Hippocampal formation (tissue), 2 donors: ENCODE results near the gene PGPEP1.
"Not testable (repeated sequence)": the region's sequence is repeated elsewhere in the genome, so short reads cannot be mapped to it uniquely, and the experiment has no call there.

Experiments
- DNase-seq, 2 donors: peaks; one replicate each; lab custom pipeline; 2025; lab: John Stamatoyannopoulos, UW

PGPEP1 gene

DNA sequence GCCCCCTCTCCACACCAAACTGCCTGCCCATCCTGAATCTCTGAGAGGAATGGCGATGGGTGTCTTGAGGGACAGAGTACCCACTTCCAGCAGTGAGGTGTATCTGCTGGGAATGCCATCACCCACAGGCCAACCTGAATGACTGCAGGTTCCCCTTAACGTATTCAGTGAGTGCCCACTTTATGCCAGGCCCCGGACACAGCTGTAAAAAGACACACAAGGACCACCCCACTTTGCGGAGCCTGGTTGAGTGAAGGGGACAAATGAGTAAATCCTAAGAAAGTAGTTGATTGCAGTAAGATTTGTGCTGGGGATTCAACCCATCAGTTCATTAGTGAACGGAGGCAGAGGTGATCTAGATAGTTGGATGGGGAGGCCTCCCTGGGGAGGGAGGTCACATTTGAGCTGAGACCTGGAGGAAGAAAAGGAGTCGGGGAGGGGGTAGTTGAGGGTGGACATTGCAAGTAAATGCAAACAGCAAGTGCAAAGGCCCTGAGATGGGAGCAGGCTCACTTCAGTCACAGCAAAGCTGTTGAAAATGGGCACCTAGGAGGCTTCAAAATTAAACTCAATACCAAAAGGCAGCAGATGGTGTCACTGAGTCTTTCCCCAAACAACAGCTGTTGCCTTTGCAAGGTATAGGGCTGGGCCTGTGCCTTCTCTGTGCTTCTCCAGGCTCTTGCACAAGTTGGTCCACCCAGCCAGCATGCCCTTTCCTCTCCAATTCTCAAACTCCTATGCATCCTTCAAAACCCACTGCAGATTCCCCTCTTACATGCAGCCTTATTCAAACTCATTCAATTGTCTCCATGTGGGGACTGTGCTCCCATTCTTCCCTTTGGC lies 49.9 kb downstream of the PGPEP1 start:
- DNase-seq, result no peak

DNA sequence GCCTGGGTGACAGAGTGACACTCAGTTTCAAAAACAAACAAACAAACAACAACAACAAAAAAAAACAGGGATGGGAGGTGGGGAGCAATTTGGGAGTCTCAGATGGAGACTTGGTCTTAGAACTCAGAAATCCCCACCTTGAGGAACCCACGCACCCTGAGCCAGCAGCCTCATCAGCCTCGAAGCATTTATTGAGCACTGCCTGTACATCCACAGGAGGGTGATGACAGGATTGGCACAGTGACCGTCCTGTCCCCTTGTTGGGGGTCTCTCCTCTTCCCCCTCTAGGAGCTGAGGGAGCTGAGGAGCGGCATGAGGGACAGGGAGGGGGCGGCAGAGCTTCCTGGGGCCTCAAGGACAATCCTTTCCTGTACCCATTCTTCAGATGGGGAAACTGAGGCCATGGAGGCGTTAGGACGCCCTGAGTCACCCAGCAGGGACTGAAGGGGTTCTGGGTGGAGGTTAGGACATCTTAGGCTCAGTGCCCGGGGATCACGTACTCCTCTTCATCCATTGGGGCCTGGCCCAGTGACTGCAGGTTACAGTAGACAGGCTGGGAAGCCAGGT lies 51.2 kb downstream of the PGPEP1 start:
- DNase-seq, result no peak

DNA sequence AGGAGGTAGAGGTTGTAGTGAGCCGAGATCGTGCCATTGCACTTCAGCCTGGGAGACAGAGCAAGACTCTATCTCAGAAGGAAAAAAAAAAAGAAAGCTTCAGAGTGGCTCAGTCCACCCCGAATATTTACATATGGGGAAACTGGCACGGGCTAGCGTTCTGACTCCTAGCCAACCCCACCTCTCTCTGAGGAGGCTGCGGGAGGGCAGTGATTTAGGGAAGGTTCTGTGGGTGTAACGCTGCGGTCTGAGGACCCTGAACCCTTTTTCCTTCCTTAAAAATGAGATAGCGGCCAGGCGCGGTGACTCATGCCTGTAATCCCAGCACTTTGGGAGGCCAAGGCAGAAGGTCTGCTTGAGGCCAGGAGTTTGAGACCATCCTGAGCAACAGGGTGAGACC lies 52.0 kb downstream of the PGPEP1 start:
- no peak for DNase-seq

DNA sequence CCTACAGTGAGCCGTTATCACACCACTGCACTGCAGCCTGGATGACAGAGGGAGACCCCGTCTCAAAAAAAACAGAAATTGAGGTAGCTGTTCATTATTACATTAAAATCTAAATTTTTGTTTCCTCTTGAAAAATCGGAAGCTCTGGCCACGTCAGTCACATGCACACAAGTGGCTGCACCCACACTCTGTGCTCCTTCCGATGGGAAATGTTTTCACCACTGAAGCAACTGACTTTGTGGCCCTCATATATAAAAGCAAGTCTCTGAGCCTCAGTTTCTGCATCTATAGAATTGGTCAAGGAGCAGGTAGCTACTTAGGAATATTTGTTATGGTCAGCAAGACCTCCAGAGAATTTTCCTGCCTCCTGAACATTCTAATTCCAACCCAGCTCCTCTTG lies 52.5 kb downstream of the PGPEP1 start:
- DNase-seq, result no peak

DNA sequence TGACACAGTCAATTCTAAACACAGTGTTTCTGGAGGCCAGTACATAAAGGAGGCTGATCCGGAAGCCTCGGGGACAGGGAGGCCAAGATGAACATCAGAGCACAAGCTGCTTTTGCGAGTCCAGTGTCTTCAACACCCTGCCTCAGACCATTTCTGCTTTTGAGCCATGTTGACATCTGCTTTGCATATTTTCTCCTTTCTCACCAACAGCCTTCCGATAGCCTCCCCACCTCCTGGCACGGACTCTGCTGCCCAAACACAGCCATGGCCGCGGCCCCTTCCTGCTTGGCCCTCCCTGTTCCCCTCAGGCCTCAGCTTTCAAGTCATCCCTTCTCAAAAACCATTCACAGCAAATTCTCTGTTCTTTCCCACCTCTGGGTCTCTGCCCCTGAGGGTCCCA lies 53.4 kb downstream of the PGPEP1 start:
- DNase-seq, result peak in 1 of 2 donors; percentile 28

DNA sequence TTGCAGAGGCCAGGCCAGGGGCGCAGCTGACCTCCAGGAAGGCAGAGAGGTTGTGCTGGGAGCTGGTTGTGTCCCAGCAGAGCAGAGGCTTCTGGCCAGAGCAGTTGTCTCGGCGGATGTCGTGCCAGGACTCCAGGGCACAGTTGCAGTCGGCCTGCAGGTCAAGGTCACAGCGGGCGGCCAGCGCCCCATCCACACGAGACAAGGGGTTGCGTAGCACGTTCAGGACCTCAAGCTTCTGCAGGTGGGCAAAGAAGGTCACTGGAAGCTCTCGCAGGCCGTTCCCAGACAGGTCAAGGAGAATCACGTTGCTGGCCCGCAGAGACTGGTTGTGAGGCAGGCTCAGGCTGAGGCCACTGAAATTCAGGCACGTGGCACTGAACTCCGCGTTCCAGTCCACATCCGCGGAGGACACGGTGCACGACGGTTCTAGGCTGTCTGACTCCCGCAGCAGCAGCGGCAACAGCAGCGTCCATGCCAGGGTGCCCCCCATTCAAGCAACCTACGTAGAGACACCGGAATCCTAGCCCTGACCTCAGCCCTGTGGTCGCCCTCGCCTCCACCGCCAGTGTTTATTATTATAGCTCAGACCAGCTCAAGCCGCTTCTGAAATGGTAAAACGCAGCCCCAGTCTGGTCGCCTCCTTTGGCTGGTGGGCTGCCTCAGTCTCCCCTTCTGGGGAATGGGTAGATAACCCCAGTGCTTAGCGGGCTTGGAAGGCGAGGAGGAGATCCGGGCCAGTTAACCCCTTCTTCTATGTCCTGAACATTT lies 56.3 kb downstream of the PGPEP1 start:
- no peak for DNase-seq

DNA sequence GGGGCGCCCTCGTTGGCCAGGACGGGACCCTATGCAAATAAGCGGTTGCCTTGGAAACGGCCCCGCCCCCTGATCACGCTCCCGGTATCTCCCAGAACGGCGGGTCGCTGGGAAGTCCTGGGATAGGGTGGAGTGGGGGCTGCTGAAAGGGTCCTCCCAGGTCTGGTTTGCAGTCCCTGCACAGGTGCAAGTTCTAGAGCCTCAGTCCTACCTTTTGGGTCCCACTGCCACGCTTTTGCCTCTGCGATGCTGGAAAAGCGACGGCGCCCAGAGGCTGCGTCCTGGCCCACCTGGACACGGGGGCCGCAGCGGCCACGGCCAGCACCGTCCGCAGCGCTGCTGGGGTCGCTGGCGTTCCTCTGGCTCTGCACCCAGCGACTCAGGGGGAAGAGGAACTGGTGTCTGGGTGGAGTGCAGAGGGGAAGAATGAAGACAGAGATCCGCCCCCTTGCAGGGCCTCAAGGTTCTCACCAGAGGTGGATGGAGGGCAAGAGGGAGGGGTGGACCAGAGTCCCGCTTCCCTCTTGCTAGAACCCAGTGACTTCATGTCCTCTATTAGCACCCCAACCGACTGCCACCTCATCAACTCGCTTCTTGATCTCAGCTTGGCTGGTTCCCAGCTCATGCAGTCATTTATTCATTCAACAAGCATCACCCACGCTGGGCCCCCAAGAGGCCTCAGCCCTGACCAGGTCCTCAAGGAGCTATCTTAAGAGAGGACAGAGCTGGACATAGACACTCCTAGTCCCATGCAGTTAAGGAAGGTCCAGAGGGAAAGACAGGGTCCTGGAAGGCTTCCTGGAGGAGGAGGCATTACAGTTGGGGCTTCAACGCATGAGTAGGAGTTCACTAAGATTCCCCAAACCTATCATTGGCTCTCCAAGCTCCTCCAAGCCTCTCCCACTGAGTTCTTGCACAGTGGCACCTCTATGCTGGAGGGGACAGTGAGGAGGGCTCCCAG lies 57.1 kb downstream of the PGPEP1 start, which contains the start of gene LRRC25:
LRRC25 (minus strand) TSS at position 381 of the 961 bp plus-strand sequence. CDS start 659 bp downstream, outside the sequence.
- no peak for DNase-seq

DNA sequence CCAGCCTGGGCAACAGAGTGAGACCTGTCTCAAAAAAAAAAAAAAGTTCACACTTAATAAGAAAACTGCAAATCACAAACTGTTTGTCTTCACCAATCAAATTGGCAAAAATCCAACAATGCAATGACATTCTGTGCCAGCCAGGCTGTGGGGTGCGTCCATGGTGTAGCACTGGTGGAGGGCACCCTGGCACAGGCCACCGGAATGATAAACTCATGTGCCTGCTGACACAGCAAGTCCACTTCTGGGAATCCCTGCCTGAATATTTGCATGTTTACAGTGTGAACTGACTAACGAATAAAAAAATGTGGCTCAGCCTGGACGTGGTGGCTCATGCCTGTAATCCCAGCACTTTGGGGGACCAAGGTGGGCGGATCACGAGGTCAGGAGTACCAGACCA lies 58.6 kb downstream of the PGPEP1 start:
- DNase-seq, result no peak

DNA sequence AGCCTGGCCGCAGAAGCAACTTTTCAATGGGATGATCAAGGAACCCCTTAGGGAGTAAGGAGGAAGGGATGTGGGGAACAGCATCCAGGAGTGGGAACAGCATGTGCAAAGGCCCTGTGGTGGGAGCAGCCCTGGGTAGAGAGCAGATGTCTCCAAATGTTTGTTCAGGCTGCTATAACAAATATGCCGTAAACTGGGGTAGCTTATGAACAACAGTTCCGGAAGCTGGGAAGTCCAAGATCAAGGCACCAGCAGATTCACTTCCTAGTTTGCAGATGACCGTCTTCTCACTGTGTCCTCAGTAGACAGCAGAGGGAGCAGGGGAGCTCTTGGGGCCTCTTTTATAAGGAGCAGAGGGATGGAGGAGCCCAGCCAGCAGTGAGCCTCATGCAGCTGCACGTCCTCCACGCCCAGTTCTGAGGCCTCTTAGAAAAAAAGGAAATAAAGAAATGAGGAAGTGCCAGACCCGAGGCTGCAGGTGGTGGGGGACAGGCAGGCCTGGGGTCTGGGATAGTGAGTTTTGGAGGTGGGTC lies 61.2 kb downstream of the PGPEP1 start:
- DNase-seq, result peak; percentile 29 to 37

DNA sequence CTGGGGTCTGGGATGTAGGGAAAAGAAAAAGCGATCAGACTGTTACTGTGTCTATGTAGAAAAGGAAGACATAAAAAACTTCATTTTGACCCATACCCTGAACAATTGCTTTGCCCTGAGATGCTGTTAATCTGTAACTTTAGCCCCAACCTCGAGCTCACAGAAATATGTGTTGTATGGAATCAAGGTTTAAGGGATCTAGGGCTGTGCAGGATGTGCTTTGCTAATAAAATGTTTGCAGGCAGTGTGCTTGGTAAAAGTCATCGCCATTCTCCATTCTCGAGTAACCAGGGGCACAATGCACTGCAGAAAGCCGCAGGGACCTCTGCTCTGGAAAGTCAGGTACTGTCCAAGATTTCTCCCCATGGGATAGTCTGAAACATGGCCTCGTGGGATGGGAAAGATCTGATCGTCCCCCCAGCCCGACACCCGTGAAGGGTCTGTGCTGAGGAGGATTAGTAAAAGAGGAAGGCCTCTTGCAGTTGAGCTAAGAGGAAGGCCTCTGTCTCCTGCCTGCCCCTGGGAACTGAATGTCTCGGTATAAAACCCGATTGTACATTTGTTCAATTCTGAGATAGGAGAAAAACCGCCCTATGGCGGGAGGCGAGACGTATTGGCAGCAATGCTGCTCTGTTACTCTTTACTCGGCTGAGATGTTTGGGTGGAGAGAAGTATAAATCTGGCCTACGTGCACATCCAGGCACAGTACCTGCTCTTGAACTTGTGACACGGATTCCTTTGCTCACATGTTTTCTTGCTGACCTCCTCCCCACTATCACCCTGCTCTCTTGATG lies 62.3 kb downstream of the PGPEP1 start:
- DNase-seq, result not testable (repeated sequence)

DNA sequence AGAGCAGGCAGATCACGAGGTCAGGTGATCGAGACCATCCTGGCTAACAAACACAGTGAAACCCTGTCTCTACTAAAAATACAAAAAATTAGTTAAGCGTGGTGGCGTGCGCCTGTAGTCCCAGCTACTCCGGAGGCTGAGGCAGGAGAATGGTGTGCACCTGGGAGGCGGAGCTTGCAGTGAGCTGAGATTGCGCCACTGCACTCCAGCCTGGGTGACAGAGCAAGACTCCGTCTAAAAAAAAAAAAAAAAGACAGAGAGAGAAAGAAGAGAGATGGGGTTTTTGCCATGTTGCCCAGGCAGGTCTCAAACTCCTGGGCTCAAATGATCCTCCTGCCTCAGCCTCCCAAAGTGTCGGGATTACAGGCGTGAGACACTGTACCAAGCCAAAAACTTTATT lies 65.4 kb downstream of the PGPEP1 start:
- not testable (repeated sequence) for DNase-seq

DNA sequence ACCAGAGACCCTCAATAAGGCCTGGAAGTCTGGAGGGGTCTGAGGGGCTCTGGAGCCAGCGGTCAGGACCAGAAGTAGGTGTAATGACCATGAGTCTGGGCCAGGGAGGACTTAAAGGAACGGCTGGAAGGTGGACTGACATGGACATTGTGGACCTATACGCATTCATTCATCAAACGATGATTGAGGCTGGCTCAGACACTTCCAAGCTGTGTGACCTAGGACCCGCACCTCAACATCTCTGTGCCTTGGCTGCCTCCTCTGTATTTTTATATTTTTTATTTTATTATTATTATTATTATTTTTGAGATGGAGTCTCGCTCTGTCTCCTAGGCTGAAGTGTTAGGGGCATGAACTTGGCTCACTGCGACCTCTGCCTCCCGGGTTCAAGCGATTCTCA lies 66.4 kb downstream of the PGPEP1 start:
- no peak for DNase-seq

DNA sequence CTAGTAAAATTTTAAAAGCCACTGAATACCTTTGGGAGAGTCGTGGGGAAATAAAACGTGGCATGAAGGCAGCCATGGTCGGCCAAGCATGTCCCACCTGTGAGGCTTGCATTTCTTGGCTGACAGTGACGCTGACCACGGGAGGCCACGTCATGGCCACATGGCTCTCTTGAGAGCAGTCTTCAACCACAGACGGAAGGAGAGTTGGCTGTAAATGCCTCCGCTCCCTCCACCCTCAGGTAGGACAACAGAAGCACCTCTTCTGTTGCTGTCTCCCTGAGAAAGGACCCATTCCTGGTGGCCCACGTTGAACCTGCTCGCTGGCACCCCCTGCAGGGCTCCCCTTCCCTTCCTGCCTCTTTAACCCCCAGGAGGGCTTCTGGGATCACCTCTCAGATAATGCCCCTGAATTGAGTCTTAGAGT lies 67.7 kb downstream of the PGPEP1 start:
- DNase-seq, result no peak

DNA sequence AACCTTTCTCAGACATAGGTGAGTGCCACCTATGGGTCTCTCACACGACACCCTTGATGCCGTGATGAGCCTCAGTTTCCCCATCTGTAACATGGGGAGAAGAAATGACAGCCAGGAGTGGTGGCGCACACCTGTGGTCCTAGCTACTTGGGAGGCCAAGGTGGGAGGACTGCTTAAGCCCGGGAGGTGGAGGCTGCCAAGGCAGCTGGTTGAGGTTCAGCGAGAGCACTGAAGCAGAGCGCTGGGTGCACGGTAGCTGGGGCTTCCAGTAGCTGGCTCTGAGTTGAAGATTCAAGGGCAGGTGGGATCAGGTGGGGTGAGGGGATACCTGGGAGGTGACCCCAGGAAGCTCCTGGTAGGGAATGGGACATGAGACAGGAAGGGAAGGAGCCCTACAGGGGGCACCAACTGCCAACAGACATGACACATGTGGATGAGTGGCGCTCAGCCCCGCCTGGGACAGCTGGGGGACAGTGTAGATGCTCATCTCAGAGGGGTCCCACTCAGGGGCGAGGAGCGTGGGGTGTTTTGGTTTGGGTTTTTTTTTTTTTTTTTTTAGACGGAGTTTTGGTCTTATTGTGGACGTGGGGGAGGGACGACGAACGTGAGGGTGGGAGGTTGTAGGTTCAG lies 72.3 kb downstream of the PGPEP1 start:
- DNase-seq, result no peak

DNA sequence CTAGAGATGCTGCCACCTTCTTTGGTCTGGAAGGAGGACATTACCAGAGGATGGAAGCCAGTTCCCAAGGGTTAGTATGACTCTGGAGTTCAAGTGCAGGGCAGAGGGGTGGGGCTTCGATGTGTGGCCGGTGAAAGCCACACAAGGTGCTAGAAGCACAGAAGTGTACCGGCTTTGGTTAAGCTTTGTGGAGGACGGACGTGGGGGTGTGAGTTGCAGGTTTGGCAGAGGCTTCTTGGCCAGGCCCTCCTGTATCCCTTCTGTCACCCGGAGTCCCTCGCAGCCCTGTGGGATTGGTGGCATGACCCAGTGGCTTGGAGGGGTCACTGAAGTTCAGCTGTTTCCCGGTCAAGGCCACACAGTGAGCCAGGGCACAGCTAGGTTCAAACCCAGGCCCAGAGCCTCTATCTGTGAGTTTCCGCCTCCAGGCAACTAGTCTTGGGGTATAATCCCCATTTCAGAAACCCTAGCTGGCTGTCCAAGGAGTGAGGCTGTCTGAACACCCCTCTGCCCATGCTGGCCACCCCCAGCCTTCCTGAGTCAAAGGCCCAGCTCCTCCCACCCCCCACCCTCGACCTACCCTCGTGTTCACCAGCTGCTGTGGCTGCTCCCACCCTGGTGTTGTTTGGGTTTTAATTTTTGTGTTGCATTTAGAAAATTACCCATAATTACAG lies 74.2 kb downstream of the PGPEP1 start:
- DNase-seq, result no peak

DNA sequence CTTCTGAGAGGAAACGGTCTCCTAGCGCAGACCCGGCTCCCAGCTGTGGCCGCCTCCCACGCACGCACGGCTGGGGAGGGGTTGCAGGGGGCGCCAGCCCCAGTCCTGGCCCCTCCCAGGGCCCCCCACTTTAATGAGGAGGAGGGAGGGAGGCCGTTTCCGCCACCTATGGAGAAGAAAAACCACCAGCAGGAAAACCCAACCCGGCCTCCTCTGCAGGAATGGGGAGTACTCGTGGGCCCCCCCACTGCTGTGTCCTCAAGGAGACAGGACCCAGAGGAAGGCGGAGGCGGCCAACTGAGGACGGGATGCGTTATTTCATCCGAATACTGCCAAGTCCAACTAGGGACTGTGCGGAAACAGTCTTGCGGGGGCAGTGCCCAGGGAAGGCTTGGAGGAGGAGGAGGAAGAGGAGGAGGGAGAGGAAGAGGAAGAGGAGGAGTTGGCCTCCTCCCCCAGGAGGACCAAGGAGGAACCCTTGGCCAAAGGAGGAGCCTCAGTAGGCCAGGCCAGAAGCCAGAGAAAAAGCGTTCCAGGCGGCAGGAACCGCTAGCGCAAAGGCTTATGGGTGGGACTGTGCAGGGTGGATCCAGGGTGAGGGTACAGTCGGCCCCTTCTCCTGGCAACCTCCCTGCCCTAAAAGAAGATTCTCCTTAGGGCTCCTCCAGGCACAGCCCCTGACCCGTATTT lies 74.9 kb downstream of the PGPEP1 start:
- DNase-seq, result no peak

DNA sequence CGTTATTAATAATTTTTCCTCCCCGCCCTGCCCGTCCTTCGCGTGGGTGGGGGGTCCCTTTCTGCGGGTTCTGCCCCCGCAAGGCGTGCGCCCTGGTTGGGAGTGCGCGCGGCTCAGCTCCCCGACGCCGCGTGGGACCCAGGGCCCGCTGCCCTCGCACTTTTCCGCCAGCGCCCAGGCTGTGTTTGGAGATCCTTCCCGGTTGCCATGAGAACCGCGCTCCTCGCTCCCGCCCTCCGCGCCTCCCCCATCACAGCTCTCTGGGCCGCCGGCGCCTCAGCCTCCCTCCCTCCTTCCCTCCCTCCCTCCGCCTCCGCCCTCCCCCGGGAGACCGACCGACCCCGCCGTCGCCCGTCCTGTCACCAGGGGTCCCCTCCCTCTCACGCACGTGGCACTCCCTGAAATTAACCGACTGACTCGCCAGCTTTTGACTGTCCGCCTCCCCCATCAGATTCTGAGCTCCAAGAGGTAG lies 76.4 kb downstream of the PGPEP1 start:
- peak; percentile 66 to 67 for DNase-seq

DNA sequence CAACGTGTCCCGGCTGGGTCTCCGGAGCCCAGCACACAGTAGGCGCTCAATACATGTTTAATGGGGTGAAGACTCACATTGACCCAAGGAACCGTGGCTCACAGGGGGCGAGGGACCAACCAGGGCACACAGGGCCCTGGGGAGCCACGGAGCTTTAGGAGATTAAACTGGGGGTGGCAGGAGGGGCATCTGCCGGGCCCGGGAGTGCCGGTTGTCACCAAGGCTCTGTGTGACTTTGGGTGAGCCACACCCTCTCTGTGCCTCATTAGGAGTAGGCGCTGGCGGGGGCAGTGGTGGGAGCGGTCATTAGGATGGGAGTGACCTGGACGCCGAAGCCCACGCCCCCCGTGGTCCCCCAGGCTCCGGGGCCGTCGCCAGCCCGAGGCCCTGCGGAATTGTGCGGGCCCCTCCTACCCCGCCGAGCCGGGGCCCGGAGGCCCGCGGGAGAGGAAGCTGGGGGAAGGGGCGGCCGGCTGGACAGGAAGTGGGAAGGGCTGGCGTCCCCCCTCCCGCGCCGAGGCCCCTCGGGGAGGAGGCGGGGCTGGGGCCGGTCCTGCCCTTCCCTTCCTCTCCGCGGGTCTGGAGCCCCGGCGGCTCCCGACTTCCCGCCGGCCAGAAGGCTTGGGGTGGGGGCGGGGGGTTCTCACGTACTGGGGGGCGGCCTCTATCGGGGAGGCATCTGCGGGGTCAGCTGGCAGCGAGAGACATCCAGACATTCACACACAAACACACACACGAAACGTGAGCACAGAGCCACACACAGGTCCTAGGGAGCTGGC lies 77.0 kb downstream of the PGPEP1 start:
- DNase-seq, result peak in 1 of 2 donors; percentile 48
